HG03280 (cell line): Measurements from ENCODE around the gene SERPINE2.

ENCODE experiments used
- ATAC-seq: cut with Tn5 transposase; IDR thresholded peaks from one replicate; pipeline ENCODE4 v1.9.1; 2021; ENCODE audit warnings: mild to moderate bottlenecking, moderate library complexity; ENCODE audit not compliant: unreplicated experiment

The SERPINE2 gene

DNA sequence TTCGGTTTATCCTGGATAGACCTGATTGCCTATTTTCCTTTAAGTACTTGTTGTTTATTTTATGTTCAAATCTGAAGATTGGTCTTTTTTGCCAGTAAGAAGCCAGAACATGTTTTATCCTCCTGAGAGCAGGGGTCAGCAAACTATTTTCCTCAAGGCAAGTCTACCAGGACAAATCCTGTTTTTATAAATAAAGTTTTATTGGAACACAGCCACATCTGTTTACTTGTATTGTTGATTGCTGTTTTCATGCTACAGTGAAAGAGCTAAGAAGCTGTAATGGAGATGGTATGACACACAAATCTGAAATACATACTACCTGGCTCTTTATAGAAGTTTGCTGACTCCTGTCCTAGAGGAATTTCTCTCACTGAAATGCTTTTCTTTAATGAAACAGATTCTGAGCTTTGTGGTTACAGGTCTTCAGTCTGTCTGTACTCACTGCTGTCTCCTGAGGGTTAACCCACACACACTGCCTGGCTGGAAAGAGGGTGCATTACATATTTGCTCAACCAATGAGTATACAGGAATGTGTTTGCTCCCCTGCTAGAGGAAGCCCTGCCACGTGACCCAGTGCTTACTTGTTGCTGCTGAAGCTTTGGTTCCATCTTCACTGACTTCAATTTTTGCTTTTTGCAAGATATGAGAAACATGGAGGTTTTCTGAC lies 59.2 kb downstream of the SERPINE2 start:
- no peak for ATAC-seq

GRCh38 chr2:223978451-223978850 lies 60.6 kb downstream of the SERPINE2 start:
- ATAC-seq, result no peak

GRCh38 chr2:223976635-223977226 lies 62.4 kb downstream of the SERPINE2 start:
- ATAC-seq, result no peak

- ATAC-seq, result no peak
These were observed 65.5 kb downstream of the SERPINE2 start for GRCh38 chr2:223973606-223974005.

GRCh38 chr2:223972656-223973102 lies 66.4 kb downstream of the SERPINE2 start:
- no peak for ATAC-seq

- no peak for ATAC-seq
These were observed 67.4 kb downstream of the SERPINE2 start for GRCh38 chr2:223971731-223972130.

DNA sequence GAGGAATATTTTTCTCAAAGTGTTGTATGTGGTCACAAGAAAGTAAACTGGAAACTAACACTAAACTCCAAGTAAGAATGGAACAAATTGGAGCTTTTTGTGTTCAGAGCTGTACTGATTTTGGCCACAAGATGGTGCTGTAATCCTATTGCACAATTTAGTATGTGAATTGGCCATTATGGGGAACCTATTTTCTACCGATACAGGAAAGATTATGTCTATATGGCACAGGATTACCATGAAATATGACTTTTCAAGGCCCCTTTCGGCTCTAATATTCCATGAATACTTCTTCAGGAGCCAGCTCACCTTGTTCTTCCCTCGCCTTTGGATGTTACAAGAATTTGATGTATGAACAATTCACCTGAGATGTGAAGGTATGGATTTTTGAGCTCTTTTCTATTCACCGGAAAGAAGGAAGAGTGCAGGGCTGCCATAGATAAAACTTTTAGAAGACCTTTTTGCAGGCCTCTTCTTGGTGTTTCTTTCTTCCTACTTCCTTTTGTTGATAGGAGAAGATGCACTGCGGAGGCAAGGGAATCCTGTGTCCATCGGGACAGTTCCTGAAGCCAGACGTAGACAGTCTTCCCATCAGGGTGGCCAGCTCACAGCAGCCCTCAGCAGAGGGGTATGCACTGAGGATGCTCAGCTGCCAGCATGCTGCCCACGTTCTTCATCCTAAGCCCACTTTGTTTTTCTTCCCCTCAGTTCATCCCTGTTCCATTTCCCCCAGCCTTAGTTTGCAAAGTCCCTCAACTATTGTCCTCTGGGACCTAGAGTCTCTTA lies 68.5 kb downstream of the SERPINE2 start:
- no peak for ATAC-seq

DNA sequence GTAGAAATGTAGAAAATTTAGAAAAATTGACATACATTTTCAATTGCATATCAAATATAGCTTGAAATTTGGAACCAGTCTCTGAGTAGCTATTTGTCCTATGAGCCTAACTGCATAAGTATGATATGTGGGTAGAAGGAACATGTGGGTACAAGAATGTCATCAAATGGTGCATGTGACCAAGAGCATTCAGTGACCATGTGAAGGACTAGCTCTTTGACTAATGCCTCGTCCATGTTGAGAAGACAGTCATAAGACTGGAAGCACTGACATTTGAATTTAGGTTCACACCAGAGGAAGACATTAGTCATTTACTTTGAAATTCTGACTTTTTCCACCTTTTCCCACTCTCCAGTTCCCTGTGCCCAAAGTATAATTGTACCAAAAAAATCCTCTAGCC lies 69.2 kb downstream of the SERPINE2 start:
- no peak for ATAC-seq

GRCh38 chr2:223969315-223969714 lies 69.8 kb downstream of the SERPINE2 start:
- no peak for ATAC-seq

GRCh38 chr2:223967981-223968380 lies 71.1 kb downstream of the SERPINE2 start:
- ATAC-seq, result no peak

DNA sequence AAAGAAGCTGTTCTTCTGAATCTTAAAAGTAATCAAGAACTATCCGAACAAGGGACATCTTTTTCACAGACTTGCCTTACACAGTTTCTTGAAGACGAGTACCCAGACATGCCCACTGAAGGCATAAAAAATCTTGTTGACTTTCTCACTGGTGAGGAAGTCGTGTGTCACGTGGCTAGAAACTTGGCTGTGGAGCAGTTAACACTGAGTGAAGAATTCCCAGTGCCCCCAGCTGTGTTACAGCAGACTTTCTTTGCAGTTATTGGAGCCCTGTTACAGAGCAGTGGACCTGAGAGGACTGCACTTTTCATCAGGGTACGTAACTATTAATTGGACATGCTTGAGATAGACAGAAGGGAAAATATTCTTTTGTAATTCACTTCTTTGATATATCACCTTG lies 79.4 kb downstream of the SERPINE2 start:
- no peak for ATAC-seq

DNA sequence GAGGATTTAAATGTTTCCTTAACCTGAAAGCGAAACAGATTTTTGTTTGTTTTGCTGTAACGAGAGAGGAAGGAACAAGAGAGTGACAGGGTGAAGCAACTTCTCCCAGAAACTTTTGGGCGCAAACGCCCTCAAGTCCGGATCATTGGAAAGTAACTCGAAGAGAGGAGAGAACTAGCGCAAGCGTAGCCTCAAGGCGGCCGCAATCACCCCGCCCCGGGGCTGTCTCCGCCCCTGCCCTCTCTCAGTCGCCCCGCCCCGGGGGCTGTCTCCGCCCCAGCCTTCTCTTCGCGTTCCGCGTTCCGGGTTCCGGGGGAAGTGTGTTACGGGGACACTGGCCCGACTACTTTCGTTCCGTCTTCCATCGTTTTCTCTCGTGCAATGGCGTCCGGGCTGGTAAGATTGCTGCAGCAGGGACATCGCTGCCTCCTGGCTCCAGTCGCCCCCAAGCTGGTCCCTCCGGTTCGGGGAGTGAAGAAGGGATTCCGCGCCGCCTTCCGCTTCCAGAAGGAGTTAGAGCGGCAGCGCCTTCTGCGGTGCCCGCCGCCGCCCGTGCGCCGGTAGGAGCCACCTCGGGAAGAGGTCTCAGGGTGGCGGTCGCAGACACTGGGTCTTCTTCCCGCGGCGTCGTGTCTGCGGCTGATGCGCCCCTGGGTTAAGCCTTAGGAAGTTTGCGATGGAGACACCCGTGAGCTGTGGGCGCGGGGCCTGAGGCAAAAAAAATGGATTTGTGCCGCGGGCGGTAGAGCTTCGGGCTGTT lies 81.8 kb downstream of the SERPINE2 start, which contains the start of gene MRPL44:
MRPL44 (plus strand) TSS at position 372 of the 760 bp plus-strand sequence; CDS start at position 382, 10 bp downstream.
- peak; percentile 91 for ATAC-seq

DNA sequence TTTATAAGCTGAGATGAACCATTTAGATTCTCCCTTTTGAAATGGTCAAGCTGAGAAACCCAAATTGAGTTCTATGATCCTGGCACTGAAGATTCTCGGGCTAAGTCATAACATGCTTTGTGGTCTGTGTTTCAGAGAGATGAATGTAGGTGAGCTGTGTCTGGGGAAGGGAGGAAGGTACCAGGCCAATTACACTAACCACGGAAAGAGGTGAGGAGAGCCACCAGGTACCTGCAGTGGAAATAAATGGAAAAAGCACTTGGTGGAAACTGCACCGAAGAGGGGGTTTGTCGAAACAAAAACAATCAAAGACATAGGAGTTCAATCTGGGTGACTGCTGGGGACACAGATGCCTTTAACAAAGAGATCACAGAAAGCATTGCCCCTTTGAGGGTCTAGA lies 82.8 kb downstream of the SERPINE2 start:
- ATAC-seq, result no peak

- no peak for ATAC-seq
These were observed 84.7 kb downstream of the SERPINE2 start for GRCh38 chr2:223954401-223954800.

GRCh38 chr2:223952280-223952968 lies 86.7 kb downstream of the SERPINE2 start:
- ATAC-seq, result peak; percentile 57

DNA sequence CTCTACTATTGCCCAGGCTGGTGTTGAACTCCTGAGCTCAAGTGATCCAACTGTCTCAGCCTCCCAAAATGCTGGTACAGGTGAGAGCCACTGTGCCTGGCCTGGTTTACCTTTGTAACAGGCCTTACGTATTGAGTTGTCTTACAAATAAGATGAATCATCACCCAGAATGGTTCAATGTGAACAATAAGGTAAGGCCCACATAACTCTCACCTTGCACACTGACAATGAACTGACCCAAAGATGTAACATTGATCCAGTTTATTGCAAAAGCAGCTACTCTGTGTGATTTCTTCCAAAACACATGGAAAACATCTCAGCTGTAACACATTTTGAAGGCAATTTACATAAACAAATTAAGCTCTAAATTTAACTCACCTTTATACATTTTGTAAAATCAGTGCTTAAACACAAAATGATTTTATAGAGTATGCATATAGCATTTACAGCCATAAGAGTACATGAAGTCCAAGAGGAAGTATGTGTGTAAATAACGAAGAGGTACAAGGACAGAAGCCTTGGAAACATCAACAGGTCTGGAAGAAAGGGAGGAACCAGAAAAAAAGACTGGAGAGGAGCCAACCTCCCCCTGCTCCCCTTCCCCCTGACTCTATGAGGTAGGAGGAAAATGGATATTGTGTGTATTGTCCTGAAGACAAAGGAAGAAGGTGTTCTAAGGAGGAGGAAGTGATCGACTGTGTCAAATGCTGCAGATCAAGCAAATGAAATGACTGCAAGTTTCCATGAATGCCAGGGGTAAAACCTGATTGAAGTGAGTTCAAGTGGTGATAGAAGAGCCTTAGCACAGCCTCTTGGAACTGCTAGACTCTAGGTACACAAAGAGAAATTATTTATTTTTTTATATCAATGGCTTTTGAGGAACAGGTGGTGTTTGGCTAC lies 88.4 kb downstream of the SERPINE2 start:
- ATAC-seq, result no peak

- no peak for ATAC-seq
These were observed 89.7 kb downstream of the SERPINE2 start for GRCh38 chr2:223949241-223949840.

- ATAC-seq, result no peak
These were observed 91.3 kb downstream of the SERPINE2 start for GRCh38 chr2:223947711-223948205.

DNA sequence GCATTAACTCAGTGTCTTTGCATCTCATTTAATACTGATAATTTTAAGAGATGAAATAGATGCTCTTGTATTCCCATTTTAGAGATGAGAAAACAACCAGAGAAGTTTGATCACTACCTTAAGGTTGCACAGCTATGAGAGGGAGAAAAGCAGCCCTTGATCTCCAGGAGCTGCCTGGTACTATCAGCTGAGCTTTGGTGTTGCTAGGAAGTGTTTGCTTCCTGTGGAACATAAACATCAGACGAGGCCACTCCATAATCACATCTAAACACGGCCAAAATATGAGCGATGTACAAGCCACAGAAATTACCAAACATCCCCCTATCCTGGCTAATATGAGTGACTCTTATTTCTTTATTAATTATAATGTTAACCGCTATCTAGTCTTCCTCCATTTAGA lies 93.3 kb downstream of the SERPINE2 start:
- ATAC-seq, result no peak
